Neural crest cell (in vitro differentiated cells): ENCODE results near the gene NAXE. TPM values are rescaled to one million over a fixed set of nuclear protein-coding genes. Genes with fewer than 3 reads are reported as not detected.
"Not testable (repeated sequence)": the region's sequence is repeated elsewhere in the genome, so short reads cannot be mapped to it uniquely, and the experiment has no call there.

ENCODE experiments used
- DNase-seq: peaks from one replicate; pipeline ENCODE4 v3.0.0; 2021; ENCODE audit warnings: low read depth, mixed read lengths, low spot score
- H3K27ac Mint-ChIP-seq: one replicate; pipeline ENCODE4 v1.8.0; 2021; ENCODE audit warnings: mild to moderate bottlenecking, mixed read lengths; ENCODE audit not compliant: unreplicated experiment
- H3K27me3 Mint-ChIP-seq: 2 replicates; pipeline ENCODE4 v1.8.0; 2021; ENCODE audit warnings: low read depth, mild to moderate bottlenecking, mixed read lengths
- H3K36me3 Mint-ChIP-seq: 2 replicates; pipeline ENCODE4 v1.8.0; 2021; ENCODE audit warnings: low read depth, mild to moderate bottlenecking, mixed read lengths
- H3K4me1 Mint-ChIP-seq: 2 replicates; pipeline ENCODE4 v1.8.0; 2021; ENCODE audit warnings: mixed read lengths
- H3K4me3 Mint-ChIP-seq: one replicate; pipeline ENCODE4 v1.8.0; 2021; ENCODE audit warnings: mild to moderate bottlenecking, mixed read lengths
- H3K9me3 Mint-ChIP-seq: 2 replicates; pipeline ENCODE4 v1.8.0; 2021; ENCODE audit warnings: mixed read lengths
- total RNA-seq: library from RNA; stranded (reverse); gene quantifications from 2 replicates; pipeline ENCODE4 v1.2.1, GENCODE V29; 2021
- TF ChIP-seq, protein P1 (sequence below): fragments of 200-600 bp; sonication (generic); conservative IDR thresholded peaks from 2 replicates; pipeline ENCODE4 v1.5.0; 2021; ENCODE audit warnings: antibody characterized with exemption, mild to moderate bottlenecking

Gene NAXE
- total RNA-seq, 1 donor from 2014 or later = 76.5 TPM

DNA sequence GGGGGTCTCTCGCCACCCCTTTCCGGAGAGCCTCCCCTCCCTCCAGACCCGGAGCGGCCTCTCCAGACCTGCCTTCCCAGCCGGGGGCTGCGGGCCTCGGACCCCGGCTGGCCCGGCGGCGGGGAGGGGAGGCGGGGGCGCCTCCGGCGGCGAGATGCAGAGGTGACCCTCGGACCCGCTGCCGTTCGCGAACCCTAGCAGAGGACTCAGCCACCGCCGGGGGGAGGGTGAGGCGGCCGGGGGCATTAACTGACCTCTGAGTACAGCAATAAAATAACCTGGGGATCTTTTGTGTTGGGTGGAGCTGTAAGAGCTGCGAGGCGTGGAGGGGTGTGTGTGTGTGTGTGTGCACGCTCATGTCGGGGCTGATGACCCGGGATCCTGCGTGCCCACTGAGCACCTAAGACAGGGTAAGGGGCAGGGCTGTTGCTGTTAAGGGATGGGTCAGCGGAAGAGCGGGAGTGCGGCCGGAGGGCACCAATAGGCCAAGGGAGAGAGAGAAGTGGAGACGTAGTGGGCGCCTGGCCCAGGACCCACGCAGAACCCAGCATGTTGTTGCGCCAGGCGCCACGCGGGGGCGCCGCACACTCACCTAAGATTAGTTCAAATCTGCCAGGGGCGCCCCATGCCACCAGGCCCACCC is 34.0 kb downstream of the NAXE start:
- H3K4me3 Mint-ChIP-seq = peak overlapping the region; percentile 62
- no peak overlapping the region for H3K27ac Mint-ChIP-seq
- TF ChIP-seq, protein P1, sequence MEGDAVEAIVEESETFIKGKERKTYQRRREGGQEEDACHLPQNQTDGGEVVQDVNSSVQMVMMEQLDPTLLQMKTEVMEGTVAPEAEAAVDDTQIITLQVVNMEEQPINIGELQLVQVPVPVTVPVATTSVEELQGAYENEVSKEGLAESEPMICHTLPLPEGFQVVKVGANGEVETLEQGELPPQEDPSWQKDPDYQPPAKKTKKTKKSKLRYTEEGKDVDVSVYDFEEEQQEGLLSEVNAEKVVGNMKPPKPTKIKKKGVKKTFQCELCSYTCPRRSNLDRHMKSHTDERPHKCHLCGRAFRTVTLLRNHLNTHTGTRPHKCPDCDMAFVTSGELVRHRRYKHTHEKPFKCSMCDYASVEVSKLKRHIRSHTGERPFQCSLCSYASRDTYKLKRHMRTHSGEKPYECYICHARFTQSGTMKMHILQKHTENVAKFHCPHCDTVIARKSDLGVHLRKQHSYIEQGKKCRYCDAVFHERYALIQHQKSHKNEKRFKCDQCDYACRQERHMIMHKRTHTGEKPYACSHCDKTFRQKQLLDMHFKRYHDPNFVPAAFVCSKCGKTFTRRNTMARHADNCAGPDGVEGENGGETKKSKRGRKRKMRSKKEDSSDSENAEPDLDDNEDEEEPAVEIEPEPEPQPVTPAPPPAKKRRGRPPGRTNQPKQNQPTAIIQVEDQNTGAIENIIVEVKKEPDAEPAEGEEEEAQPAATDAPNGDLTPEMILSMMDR = peak; percentile 83
- H3K9me3 Mint-ChIP-seq = no peaks in the 10 kb centered on the region
- H3K4me1 Mint-ChIP-seq = peaks cover 5% of the 10 kb centered on the region
- peaks cover 75% of the 10 kb centered on the region for H3K27me3 Mint-ChIP-seq
- DNase-seq = peak; percentile 67
- H3K36me3 Mint-ChIP-seq = no peaks in the 10 kb centered on the region

DNA sequence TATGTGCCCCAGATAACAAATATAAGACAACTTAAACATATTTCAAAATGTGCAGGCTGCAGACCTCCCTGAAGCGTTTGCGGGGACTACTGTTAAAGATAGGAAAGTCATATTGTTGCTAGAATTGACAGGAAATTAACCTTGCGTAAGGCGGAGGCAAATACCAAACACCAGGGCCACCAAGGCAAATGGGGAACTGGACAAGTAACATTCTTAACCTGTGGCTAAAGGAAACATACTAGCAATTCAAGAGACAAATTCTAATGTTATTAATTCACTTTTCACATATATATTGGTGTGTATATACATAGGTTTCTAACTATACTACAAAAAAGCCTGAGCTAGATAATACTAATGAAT is 34.5 kb downstream of the NAXE start:
- Mint-ChIP-seq H3K36me3 (no peaks in the 10 kb centered on the region), H3K4me3 (peak overlapping the region; percentile 62), H3K27ac (no peak overlapping the region), H3K9me3 (no peaks in the 10 kb centered on the region), H3K4me1 (peaks cover 5% of the 10 kb centered on the region), H3K27me3 (peaks cover 76% of the 10 kb centered on the region)
- TF ChIP-seq, protein P1 = peak; percentile 20
- no peak for DNase-seq

DNA sequence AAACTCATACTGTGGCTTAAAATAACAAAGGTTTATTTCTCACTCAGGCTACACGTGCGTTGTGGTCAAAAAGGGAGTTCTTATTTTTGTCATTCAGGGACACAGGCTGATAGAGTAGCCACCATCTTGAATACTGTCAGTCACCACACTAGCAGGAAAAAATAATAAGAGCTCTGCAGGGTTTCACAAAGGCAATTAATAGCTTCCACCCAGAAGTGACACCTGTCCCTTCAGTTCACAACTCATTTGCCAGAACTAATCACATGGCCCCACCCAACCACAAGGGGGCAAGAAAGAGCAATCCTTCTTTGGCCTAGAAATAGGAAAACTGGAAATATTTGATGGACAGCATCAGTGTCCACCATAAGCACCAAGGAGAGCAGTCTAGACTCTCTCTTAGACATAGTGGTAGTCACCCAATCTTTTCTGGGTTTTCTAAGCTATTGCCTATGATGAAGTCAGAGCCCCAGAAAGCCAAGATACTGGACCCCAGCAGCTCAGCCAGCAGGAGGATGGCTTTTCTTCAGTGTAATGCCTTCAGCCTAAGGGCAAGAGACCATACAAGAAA is 35.8 kb downstream of the NAXE start:
- DNase-seq = peak; percentile 55
- no peak overlapping the region for H3K4me3 Mint-ChIP-seq
- no peak overlapping the region for H3K27ac Mint-ChIP-seq
- no peaks in the 10 kb centered on the region for H3K9me3 Mint-ChIP-seq
- TF ChIP-seq, protein P1 = peak; percentile 68
- peaks cover 72% of the 10 kb centered on the region for H3K27me3 Mint-ChIP-seq
- H3K4me1 Mint-ChIP-seq = peaks cover 5% of the 10 kb centered on the region
- no peaks in the 10 kb centered on the region for H3K36me3 Mint-ChIP-seq

DNA sequence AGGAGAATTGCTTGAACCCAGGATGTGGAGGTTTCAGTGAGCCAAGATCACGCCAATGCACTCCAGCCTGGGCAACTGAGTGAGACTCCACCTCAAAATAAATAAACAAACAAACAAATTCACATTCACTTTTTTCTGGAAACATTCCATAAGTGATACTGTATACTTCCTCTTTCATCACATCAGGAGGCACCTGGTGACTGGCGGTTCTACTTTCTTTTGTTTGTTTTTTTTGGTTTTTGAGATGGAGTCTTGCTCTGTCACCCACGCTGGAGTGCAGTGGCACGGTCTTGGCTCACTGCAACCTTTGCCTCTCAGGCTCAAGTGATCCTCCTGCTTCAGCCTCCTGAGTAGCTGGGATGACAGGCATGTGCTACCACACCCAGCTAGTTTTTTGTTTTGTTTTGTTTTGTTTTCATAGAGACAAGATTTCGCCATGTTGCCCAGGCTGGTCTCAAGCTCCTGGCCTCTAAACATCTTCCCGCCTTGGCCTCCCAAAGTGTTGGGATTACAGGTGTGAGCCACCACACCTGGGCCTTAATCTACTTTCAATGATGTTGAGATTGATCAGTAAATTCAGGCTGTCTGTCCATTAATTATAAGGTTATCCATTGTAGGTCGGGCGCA is 38.4 kb downstream of the NAXE start:
- Mint-ChIP-seq H3K9me3 (no peaks in the 10 kb centered on the region), H3K4me1 (peaks cover 5% of the 10 kb centered on the region), H3K27ac (no peak overlapping the region), H3K4me3 (no peak overlapping the region), H3K36me3 (no peaks in the 10 kb centered on the region), H3K27me3 (peaks cover 59% of the 10 kb centered on the region)
- TF ChIP-seq, protein P1 = no peak
- no peak for DNase-seq

DNA sequence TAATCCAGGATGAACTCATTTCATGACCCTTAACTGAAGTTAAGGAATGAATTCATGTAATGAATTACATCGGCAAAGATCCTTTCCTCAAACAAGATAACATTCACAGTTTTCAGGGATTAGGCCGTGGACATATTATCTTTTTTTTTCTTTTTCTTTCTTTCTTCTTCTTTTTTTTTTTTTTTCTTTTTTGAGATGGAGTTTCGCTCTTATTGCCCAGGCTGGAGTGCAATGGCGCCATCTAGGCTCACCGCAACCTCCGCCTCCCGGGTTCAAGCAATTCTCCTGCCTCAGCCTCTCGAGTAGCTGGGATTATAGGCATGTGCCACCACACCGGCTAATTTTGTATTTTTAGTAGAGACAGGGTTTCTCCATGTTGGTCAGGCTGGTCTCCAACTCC is 39.6 kb downstream of the NAXE start:
- not testable (repeated sequence) for H3K4me1 Mint-ChIP-seq, H3K36me3 Mint-ChIP-seq, H3K9me3 Mint-ChIP-seq, H3K4me3 Mint-ChIP-seq, DNase-seq, H3K27ac Mint-ChIP-seq
- H3K27me3 Mint-ChIP-seq = peaks cover 53% of the 10 kb centered on the region

DNA sequence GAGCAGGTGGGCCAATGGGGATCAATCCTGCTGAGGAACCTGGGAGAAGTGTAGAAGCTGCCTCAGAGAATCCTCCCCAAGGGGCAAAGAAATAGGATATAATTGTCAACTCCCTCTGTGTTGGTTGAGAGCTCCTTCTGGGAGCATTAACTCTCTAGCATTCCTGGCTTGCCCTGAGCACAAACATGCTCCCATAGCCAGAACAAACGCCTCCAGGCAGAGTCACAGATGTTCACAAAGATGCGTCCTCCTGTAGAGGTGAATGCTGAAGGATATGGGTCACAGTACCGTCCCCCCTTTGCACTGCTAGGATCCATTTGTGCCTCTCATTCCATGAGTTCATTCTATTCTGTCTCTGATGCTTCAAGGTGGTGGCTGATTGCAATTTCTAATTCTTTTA is 40.8 kb downstream of the NAXE start:
- TF ChIP-seq, protein P1 = no peak
- Mint-ChIP-seq H3K36me3 (no peaks in the 10 kb centered on the region), H3K9me3 (no peaks in the 10 kb centered on the region), H3K27me3 (peaks cover 52% of the 10 kb centered on the region), H3K4me3 (no peak overlapping the region), H3K27ac (no peak overlapping the region), H3K4me1 (no peaks in the 10 kb centered on the region)
- no peak for DNase-seq
